ENCODE measurements around the gene PIH1D2.
"Not testable (repeated sequence)": the region's sequence is repeated elsewhere in the genome, so short reads cannot be mapped to it uniquely, and the experiment has no call there.

PIH1D2 gene

DNA sequence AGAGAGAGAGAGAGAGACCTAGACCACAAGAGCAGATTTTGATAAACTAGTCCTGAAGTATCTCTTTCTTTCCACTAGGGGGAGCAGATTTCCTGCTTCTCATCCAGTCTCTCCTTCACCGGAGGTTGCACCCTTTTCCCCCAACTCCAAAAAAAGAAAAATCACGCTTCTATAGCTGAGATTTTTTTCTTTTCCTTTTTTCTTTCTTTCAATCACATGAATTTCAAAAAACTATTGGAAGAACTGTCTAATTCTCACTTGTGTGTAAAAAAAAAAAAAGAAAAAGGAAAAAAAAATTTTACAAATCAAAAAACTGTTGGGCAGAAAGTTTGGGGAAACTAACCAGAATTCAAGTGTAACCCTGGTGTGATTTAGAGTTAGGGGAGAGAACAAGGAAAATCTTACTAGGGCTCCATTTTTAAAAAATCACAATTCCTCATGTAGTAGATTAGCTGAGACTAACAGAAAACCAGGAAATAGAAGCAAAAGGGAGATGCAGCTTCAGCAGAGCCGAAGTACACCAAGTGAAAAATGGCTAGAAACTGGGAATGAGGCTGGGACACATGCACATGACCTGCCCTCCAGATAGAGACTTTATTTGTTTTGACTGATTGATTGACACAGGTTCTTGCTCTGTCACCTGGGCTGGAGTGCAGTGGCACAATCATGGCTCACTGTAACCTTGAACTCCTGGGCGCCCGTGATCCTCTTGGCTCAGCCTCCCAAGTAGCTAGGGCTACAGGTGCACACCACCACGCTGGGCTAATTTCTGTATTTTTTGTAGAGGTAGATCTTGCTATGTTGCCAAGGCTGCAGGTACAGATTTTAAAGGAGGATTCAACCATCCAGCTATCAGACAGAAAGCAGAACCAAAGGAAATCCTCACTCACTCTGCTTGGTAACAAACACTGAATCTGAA is 40.0 kb upstream of the PIH1D2 start:
- peak; percentile 31 for DNase-seq (ENCODE audit: low read depth)
- TF ChIP-seq, protein P1, sequence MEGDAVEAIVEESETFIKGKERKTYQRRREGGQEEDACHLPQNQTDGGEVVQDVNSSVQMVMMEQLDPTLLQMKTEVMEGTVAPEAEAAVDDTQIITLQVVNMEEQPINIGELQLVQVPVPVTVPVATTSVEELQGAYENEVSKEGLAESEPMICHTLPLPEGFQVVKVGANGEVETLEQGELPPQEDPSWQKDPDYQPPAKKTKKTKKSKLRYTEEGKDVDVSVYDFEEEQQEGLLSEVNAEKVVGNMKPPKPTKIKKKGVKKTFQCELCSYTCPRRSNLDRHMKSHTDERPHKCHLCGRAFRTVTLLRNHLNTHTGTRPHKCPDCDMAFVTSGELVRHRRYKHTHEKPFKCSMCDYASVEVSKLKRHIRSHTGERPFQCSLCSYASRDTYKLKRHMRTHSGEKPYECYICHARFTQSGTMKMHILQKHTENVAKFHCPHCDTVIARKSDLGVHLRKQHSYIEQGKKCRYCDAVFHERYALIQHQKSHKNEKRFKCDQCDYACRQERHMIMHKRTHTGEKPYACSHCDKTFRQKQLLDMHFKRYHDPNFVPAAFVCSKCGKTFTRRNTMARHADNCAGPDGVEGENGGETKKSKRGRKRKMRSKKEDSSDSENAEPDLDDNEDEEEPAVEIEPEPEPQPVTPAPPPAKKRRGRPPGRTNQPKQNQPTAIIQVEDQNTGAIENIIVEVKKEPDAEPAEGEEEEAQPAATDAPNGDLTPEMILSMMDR (conservative IDR thresholded peaks at IDR 0.05; ENCODE audit: low read depth, low read length): peak; percentile 68

DNA sequence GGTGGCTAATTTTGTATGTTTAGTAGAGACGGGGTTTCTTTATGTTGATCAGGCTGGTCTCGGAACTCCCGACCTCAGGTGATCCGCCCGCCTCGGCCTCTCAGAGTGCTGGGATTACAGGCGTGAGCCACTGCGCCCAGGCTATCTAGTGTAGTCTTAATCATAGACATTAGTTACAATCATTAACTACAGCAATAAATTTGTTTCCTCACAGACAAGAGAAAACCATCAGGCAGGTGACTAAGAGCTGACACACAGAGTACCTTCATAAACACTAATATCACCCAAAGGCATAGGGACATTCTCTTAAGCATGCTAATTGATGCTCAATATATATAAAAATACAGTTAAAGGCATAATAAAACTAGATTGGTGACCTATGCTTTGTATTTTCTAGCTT is 32.3 kb upstream of the PIH1D2 start:
- DNase-seq (ENCODE audit: low read depth): no peak
- TF ChIP-seq, protein P1 (conservative IDR thresholded peaks at IDR 0.05; ENCODE audit: low read depth, low read length): no peak
- no peak overlapping the region for H3K4me3 ChIP-seq (ENCODE audit: low read length)

More for the DNA sequence above, 40.0 kb upstream of the PIH1D2 start:
- no peak overlapping the region for H3K4me3 ChIP-seq (ENCODE audit: low read length)

DNA sequence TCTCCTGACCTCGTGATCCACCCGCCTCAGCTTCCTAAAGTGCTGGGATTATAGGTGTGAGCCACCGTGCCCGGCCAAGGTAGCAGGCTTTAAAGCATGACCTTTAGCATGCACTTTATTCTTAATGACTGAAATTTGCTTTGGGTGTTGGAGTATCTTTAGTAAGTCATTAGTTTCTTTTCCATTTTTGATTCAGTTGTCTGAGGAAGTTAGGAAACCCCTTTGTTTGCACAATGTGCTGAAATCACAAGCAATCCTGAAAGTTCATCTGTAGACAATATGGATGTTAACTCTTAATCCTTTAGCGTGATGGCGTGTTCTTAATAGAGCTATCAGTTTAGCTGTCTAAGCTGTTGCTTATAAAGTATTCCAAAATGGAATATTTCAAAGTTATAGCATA is 29.6 kb upstream of the PIH1D2 start:
- DNase-seq (ENCODE audit: low read depth): no peak
- TF ChIP-seq, protein P1 (conservative IDR thresholded peaks at IDR 0.05; ENCODE audit: low read depth, low read length): no peak
- no peak overlapping the region for H3K4me3 ChIP-seq (ENCODE audit: low read length)

DNA sequence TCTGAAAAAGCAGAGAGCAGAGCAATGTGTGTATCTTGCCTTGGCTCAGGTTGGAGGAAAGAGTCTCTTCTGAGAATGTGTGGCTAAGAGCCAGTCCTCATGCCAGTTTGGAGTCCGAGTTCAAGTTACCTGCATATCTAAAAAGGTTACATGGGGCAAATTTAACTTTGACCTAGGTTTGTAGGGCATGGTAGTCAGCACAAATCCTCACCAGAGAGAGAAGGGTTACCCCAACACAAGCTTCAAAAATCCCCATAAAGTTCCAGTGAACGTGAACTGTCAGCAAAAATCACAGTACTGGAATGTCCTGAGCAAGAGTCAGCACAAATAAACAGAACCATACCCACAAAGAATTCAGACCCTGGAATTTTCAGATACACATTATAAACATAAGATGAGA is 26.6 kb upstream of the PIH1D2 start:
- TF ChIP-seq, protein P1 (conservative IDR thresholded peaks at IDR 0.05; ENCODE audit: low read depth, low read length): no peak
- DNase-seq (ENCODE audit: low read depth): no peak
- no peak overlapping the region for H3K4me3 ChIP-seq (ENCODE audit: low read length)

DNA sequence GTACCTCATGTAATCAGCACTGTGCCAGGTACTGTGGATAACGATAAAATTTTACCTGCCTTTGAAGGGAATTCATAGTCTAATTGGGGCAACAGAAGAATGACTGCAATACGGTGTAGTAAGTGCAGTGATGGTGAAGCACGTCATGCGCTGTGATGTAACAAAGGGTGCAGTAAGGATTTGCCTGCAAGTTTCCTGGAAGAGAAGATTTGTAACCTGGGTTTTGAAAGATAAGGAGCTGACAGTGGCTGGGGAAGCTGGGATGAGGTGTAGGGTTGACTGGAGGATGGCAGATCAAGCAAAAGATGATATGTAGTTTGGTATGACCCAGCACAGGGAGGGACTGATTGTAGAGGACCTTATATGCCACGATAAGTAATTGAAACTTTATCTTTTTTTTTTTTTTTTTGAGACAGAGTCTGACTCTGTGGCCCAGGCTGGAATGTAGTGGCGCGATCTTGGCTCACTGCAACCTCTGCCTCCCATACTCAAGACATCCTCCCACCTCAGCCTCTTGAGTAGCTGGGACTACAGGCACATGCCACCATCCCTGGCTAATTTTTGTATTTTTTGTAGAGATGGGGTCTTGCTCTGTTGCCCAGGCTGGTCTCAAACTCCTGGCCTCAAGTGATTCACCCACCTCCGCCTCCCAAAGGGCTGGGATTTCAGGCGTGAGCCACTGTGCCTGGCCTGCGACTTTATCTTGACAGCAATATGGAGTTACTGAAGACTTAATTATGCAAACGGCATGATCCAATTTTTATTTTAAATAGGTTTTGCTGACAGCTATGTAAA is 24.1 kb upstream of the PIH1D2 start:
- TF ChIP-seq, protein P1 (conservative IDR thresholded peaks at IDR 0.05; ENCODE audit: low read depth, low read length): no peak
- H3K4me3 ChIP-seq (ENCODE audit: low read length): no peak overlapping the region
- no peak for DNase-seq (ENCODE audit: low read depth)

DNA sequence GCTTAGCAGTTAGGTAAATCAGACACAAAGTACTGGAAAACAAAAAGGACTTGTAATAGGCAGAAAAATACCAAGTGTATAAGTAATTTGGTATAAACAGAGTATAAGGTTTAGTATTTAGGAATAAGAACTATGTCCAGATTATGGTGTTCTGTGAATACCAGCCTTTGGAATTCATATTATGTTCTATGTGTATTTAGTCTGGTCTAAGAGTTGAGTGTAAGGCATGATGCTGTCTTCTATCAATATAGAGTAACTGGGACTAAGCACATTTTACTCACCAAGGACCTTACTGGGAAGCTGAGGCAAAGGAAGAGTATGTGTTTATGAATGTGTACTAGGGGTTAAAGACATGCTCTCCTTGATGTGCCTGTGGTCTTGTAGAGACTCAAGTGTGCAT is 22.4 kb upstream of the PIH1D2 start:
- DNase-seq (ENCODE audit: low read depth): no peak
- TF ChIP-seq, protein P1 (conservative IDR thresholded peaks at IDR 0.05; ENCODE audit: low read depth, low read length): no peak
- H3K4me3 ChIP-seq (ENCODE audit: low read length): no peak overlapping the region

DNA sequence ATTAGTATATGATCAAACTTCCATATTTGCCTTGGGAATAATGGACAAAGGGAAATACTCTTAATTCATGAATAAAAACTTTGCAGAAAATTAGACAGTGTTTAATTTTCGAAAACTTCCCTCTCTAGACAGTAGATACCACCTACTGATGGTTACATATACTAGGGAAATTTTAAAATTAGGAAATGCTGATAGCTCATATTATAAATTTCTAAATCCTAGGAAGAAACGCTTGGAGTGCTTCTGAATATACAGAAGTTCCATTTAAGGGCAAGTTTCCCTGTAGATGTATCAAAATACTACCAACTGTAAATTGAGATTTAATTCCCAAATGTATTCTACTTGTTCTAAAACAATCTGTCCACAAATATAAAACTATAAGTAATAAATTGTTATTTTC is 21.5 kb upstream of the PIH1D2 start:
- not testable (repeated sequence) for H3K4me3 ChIP-seq (ENCODE audit: low read length); DNase-seq (ENCODE audit: low read depth)
